Left cardiac atrium (tissue), 4 donors: ENCODE measurements around the gene SSRP1. TPM values are rescaled to one million over a fixed set of nuclear protein-coding genes. Genes with fewer than 3 reads are reported as not detected.
"Not testable (repeated sequence)": the region's sequence is repeated elsewhere in the genome, so short reads cannot be mapped to it uniquely, and the experiment has no call there.

ENCODE experiments used
- ATAC-seq, 2 donors: fragments of 200-7000 bp; cut with Tn5 transposase; one replicate each; pipeline ENCODE4 v1.9.1; 2020; ENCODE audit warnings: mild to moderate bottlenecking in 2 of 2, moderate library complexity in 2 of 2
- DNase-seq: peaks from one replicate; pipeline ENCODE4 v3.0.0-alpha.2; 2020
- intact Hi-C, 2 donors: fragments of 100-400 bp; cut with DNase I; formaldehyde crosslinking; loops; one replicate each; pipeline versions ENCODE4 v1.14.1 to v1.15.1; 2022 to 2023
- long read RNA-seq: library from polyadenylated mRNA; unstranded; transcript quantifications from one replicate; pipeline ENCODE4 v2.0.0, GENCODE V29; 2021
- total RNA-seq, 2 donors: library from RNA; stranded (reverse); fragmentation: NEBNext Ultra II Directional; extraction: Animal tissue kit (Norgen Biotek cat#: 25700); gene quantifications; one replicate each; pipeline ENCODE4 v1.2.1, GENCODE V29; 2021
- donor health status: DM: no; HTN: yes; CAD: no.
- donor health status: DM: no; HTN: yes; CAD: no; lungs with severe emphysema.
- donor health status: DM: yes; HTN: yes; CAD: no.
- donor health status: Dilated cardiomyopathy.

The SSRP1 gene
- total RNA-seq: 10 to 100 TPM; 34.7 to 45.5 TPM
- long read RNA-seq, transcript SSRP1-201 (17 exons, 2,819 nt): major isoform, 5 of 15 reads
- long read RNA-seq, partial matches to known transcripts: 8 of 15 reads
- long read RNA-seq, other reads (novel, unspliced or antisense): 2 of 15 reads

- DNase-seq (peak; percentile 92), ATAC-seq (peak; percentile 98 to 99)
- intact Hi-C loops: no loop called here
Measured at GRCh38 chr11:57335343-57336110, at the start of gene SSRP1. TSS of gene SSRP1 (minus strand) at chr11:57335892. CDS start at chr11:57335121, 771 bp downstream.

- DNase-seq (no peak), ATAC-seq (no peak)
- intact Hi-C loops: no loop called here
Measured at GRCh38 chr11:57380975-57381374, 45.3 kb upstream of the SSRP1 start, which contains the start of gene PRG3. TSS of gene PRG3 (minus strand) at chr11:57381150. CDS start at chr11:57380708, 442 bp downstream.

- DNase-seq: no peak
- ATAC-seq: no peak
- intact Hi-C loops: no loop called here
Measured at GRCh38 chr11:57379732-57380131, 44.0 kb upstream of the SSRP1 start.

- no peak for ATAC-seq
- intact Hi-C loops: no loop called here
- DNase-seq: no peak
Measured at GRCh38 chr11:57378186-57378585, 42.5 kb upstream of the SSRP1 start.

GRCh38 chr11:57377107-57377506, 41.4 kb upstream of the SSRP1 start:
- DNase-seq (no peak), ATAC-seq (no peak)
- intact Hi-C loops: no loop called here

- intact Hi-C loops: no loop called here
- DNase-seq: no peak
- no peak for ATAC-seq
Measured at GRCh38 chr11:57376095-57377090, 40.7 kb upstream of the SSRP1 start.

- ATAC-seq (no peak), DNase-seq (no peak)
- intact Hi-C loops: no loop called here
Measured at GRCh38 chr11:57375490-57375889, 39.8 kb upstream of the SSRP1 start.

- ATAC-seq (no peak), DNase-seq (no peak)
- intact Hi-C loops: no loop called here
Measured at GRCh38 chr11:57374966-57375365, 39.3 kb upstream of the SSRP1 start.

- DNase-seq (no peak), ATAC-seq (peak; percentile 13 to 25)
- intact Hi-C loops: no loop called here
Measured at GRCh38 chr11:57373146-57373545, 37.5 kb upstream of the SSRP1 start.

GRCh38 chr11:57370941-57371340, 35.2 kb upstream of the SSRP1 start:
- intact Hi-C loops: no loop called here
- no peak for ATAC-seq
- DNase-seq: no peak

GRCh38 chr11:57370251-57370650, 34.6 kb upstream of the SSRP1 start:
- no peak for DNase-seq
- intact Hi-C loops: no loop called here
- ATAC-seq: no peak

- intact Hi-C loops: no loop called here
- no peak for ATAC-seq
- no peak for DNase-seq
Measured at GRCh38 chr11:57368845-57369232, 33.1 kb upstream of the SSRP1 start.

GRCh38 chr11:57368106-57368844, 32.6 kb upstream of the SSRP1 start:
- DNase-seq (peak; percentile 36), ATAC-seq (peak; percentile 35 to 75)
- intact Hi-C loops: no loop called here

- ATAC-seq (no peak), DNase-seq (no peak)
- intact Hi-C loops: no loop called here
Measured at GRCh38 chr11:57364851-57365660, 29.4 kb upstream of the SSRP1 start.

- intact Hi-C loops: no loop called here
- ATAC-seq: no peak
Measured at GRCh38 chr11:57363131-57364080, 27.7 kb upstream of the SSRP1 start.

GRCh38 chr11:57361926-57362325, 26.2 kb upstream of the SSRP1 start:
- intact Hi-C loops: no loop called here
- ATAC-seq: no peak

More at GRCh38 chr11:57363131-57364080, 27.7 kb upstream of the SSRP1 start:
- DNase-seq: no peak

GRCh38 chr11:57361420-57361819, 25.7 kb upstream of the SSRP1 start:
- DNase-seq, intact Hi-C loops, ATAC-seq: not testable (repeated sequence)

More at GRCh38 chr11:57361926-57362325, 26.2 kb upstream of the SSRP1 start:
- no peak for DNase-seq
